B cell (primary cell): ENCODE results near the gene ASXL2. TPM values are rescaled to one million over a fixed set of nuclear protein-coding genes. Genes with fewer than 3 reads are reported as not detected.

Source experiments
- ATAC-seq: fragments of 200-7000 bp; cut with Tn5 transposase; one replicate; pipeline ENCODE4 v1.10.0; 2021; ENCODE audit warnings: low read depth, mild to moderate bottlenecking, moderate number of reproducible peaks, moderate library complexity
- CTCF ChIA-PET: fragments of 350-600 bp; sonication (Branson Sonifier 250); formaldehyde crosslinking; loops from one replicate; lab custom pipeline; 2021; ENCODE audit warnings: antibody characterized with exemption, inconsistent platforms; lab: Charles Lee
- POLR2A ChIA-PET: fragments of 350-600 bp; sonication (Branson Sonifier 250); formaldehyde crosslinking; loops from one replicate; lab custom pipeline; 2021; ENCODE audit warnings: antibody characterized with exemption; lab: Charles Lee
- DNase-seq: peaks from one replicate; pipeline ENCODE4 v3.0.0; 2013
- H2AFZ ChIP-seq: 2 replicates; pipeline ENCODE4 v1.6.1; 2012; ENCODE audit warnings: mild to moderate bottlenecking, low read depth, low read length; ENCODE audit not compliant: insufficient read depth, poor library complexity, severe bottlenecking
- H3K27ac ChIP-seq, 2 donors: 1 replicate in 1 of 2; 2 replicates in 1 of 2; pipeline ENCODE4 v1.5.1; 2012 to 2013; ENCODE audit warnings: low read length in 2 of 2, mild to moderate bottlenecking in 2 of 2, moderate library complexity in 1 of 2
- H3K27me3 ChIP-seq, 4 experiments: fragments of 200-600 bp in 1 of 4; sonication (generic) in 1 of 4; replicated peaks in 1 of 4; 1 replicate in 2 of 4; 2 replicates in 2 of 4; pipeline versions ENCODE4 v1.6.1 to v1.7.0; 2013 to 2016; ENCODE audit warnings: low read length in 3 of 4, mild to moderate bottlenecking in 2 of 4, mixed read lengths in 1 of 4, moderate library complexity in 1 of 4; ENCODE audit not compliant: insufficient read depth in 4 of 4, control insufficient read depth in 3 of 4; ENCODE audit errors: control extremely low read depth in 1 of 4
- H3K36me3 ChIP-seq, 2 experiments: replicated peaks in 1 of 2; 1 replicate in 1 of 2; 2 replicates in 1 of 2; pipeline versions ENCODE4 v1.6.1 to v1.7.1; 2013; ENCODE audit warnings: low read length in 1 of 2; ENCODE audit not compliant: insufficient read depth in 2 of 2, control insufficient read depth in 1 of 2; ENCODE audit errors: control extremely low read depth in 1 of 2, extremely low read depth in 1 of 2
- H3K4me1 ChIP-seq, 2 donors: fragments of 200-600 bp in 1 of 2; sonication (generic) in 1 of 2; 1 replicate in 1 of 2; 2 replicates in 1 of 2; pipeline versions ENCODE4 v1.5.1 to v1.6.1; 2013 to 2017; ENCODE audit warnings: low read length in 2 of 2; ENCODE audit not compliant: control insufficient read depth in 2 of 2, insufficient read depth in 2 of 2
- H3K4me2 ChIP-seq: replicated peaks from 2 replicates; pipeline ENCODE3; 2012; ENCODE audit warnings: mild to moderate bottlenecking, low read depth, low read length; ENCODE audit not compliant: poor library complexity, severe bottlenecking
- H3K4me3 ChIP-seq, 5 experiments: fragments of 200-600 bp in 1 of 5; sonication (generic) in 1 of 5; 1 replicate in 3 of 5; 2 replicates in 2 of 5; pipeline versions ENCODE4 v1.5.1 to v1.7.0; 2011 to 2016; ENCODE audit warnings: low read length in 4 of 5, mild to moderate bottlenecking in 4 of 5, low read depth in 2 of 5, control low read depth in 1 of 5, moderate library complexity in 1 of 5; ENCODE audit not compliant: insufficient read depth in 1 of 5; ENCODE audit errors: control extremely low read depth in 1 of 5, extremely low read depth in 1 of 5
- H3K79me2 ChIP-seq: fragments of 200-600 bp; sonication (generic); one replicate; pipeline ENCODE4 v1.6.0; 2016; ENCODE audit warnings: low read length; ENCODE audit not compliant: control insufficient read depth, insufficient read depth
- H3K9ac ChIP-seq: fragments of 200-600 bp; sonication (generic); 2 replicates; pipeline ENCODE4 v1.6.1; 2017; ENCODE audit warnings: mild to moderate bottlenecking, low read length, moderate library complexity
- H3K9me3 ChIP-seq, 3 donors: one replicate each; pipeline versions ENCODE4 v1.6.1 to v1.7.1; 2013; ENCODE audit warnings: low read length in 2 of 3; ENCODE audit not compliant: control insufficient read depth in 2 of 3, insufficient read depth in 1 of 3; ENCODE audit errors: control extremely low read depth in 1 of 3
- H4K20me1 ChIP-seq: 2 replicates; pipeline ENCODE4 v1.6.0; 2012; ENCODE audit warnings: mild to moderate bottlenecking, low read length; ENCODE audit not compliant: insufficient read depth, control insufficient read depth, poor library complexity, severe bottlenecking
- H3K27ac Mint-ChIP-seq: one replicate; pipeline ENCODE4 v1.8.0; 2021; ENCODE audit warnings: mixed read lengths
- H3K27me3 Mint-ChIP-seq: one replicate; pipeline ENCODE4 v1.8.0; 2021; ENCODE audit warnings: mixed read lengths
- H3K4me1 Mint-ChIP-seq: one replicate; pipeline ENCODE4 v1.8.0; 2021; ENCODE audit warnings: mixed read lengths
- H3K4me3 Mint-ChIP-seq: one replicate; pipeline ENCODE4 v1.8.0; 2021; ENCODE audit warnings: mixed read lengths
- H3K9me3 Mint-ChIP-seq: one replicate; pipeline ENCODE4 v1.8.0; 2022; ENCODE audit warnings: mixed read lengths; ENCODE audit not compliant: insufficient read depth
- CTCF ChIP-seq: fragments of 200-600 bp; IDR thresholded peaks from one replicate; pipeline ENCODE4 v1.8.0; 2022; ENCODE audit warnings: antibody characterized with exemption, mild to moderate bottlenecking
- EZH2 ChIP-seq: IDR thresholded peaks from 2 replicates; pipeline ENCODE4 v1.6.1; 2012; ENCODE audit warnings: borderline replicate concordance, low read depth, mild to moderate bottlenecking, moderate library complexity, low read length; ENCODE audit not compliant: insufficient read depth, poor library complexity, severe bottlenecking
- WGBS: methylation state at CpG from one replicate; pipeline ENCODE4 v1.1.5; 2013; ENCODE audit warnings: missing lambda C conversion rate; ENCODE audit not compliant: insufficient coverage; 5-methylcytosine and 5-hydroxymethylcytosine counted together
- intact Hi-C: fragments of 100-400 bp; cut with micrococcal nuclease; formaldehyde crosslinking; loops from one replicate; pipeline ENCODE4 v1.10.0; 2022
- polyA minus RNA-seq: library from RNA; depleted of rRNA, polyadenylated mRNA; stranded (reverse); fragments of >200 nt; gene quantifications from 2 replicates; pipeline ENCODE4 v1.2.3, GENCODE V29; 2012
- polyA plus RNA-seq: library from polyadenylated mRNA; depleted of rRNA; stranded (reverse); fragments of >200 nt; gene quantifications from 2 replicates; pipeline ENCODE4 v1.2.3, GENCODE V29; 2012
- total RNA-seq, 2 donors: library from RNA; stranded (reverse); fragments of 120-200 nt in 1 of 2; gene quantifications; 1 replicate in 1 of 2; 2 replicates in 1 of 2; pipeline versions ENCODE4 v1.2.3 to v1.2.4, GENCODE V29; 2013 to 2022

The ASXL2 gene
- total RNA-seq (51.5 and 55.0 TPM in 2 replicates), polyA plus RNA-seq (7.2 and 7.6 TPM in 2 replicates), polyA minus RNA-seq (12.7 and 15.4 TPM in 2 replicates)
- total RNA-seq (2013): 12.9 TPM

- Histone ChIP-seq H3K4me2 (peak within 1 kb of the TSS; percentile 82), H4K20me1 (peaks cover 17% of the 10 kb centered on the region), H3K36me3 (peaks cover 0 to 4% of the 10 kb centered on the region in 2 experiments), H2AFZ (peak within 1 kb of the TSS; percentile 91), H3K4me1 (peaks cover 13 to 14% of the 10 kb centered on the region in 2 donors), H3K9me3 (no peaks in the 10 kb centered on the region), H3K27ac (peak within 1 kb of the TSS; percentile 91 to 94), H3K9ac (peak within 1 kb of the TSS; percentile 89), H3K27me3 (peaks cover 0 to 7% (median 3%) of the 10 kb centered on the region in 4 experiments), H3K4me3 (peak within 1 kb of the TSS; percentile 87 to 97 (median 97)), H3K79me2 (peaks cover 42% of the 10 kb centered on the region)
- intact Hi-C loops: loop anchor here (1.0 to 5.0 kb wide), 7 partner anchors 26 to 1938 kb away; partner anchors contain the start of genes CENPA, KHK, KIF3C and UBXN2A
- H3K4me3 Mint-ChIP-seq: peak within 1 kb of the TSS; percentile 98
- no peaks in the 10 kb centered on the region for H3K9me3 Mint-ChIP-seq
- ChIA-PET POLR2A (interaction anchor here (0.9 to 1.3 kb wide), 3 partner anchors 155 to 583 kb away, joined by 3 read pairs; partner anchors contain the start of gene RAB10), CTCF (interaction anchor here (1.0 to 1.8 kb wide), 4 partner anchors 9 to 155 kb away, joined by 4 to 16 read pairs (median 5); partner anchors contain the start of gene RAB10)
- DNase-seq: peak; percentile 99
- H3K27me3 Mint-ChIP-seq: peaks cover 5% of the 10 kb centered on the region
- H3K4me1 Mint-ChIP-seq: peaks cover 34% of the 10 kb centered on the region
- peak within 1 kb of the TSS; percentile 99 for H3K27ac Mint-ChIP-seq
- WGBS: under 1% methylated on average over 52 of the region's 56 CpGs
- no peak for TF ChIP-seq CTCF
- TF ChIP-seq EZH2: no peak
- peak; percentile 89 for ATAC-seq
These were observed at the start of gene ASXL2 for GRCh38 chr2:25878361-25879132. Gene ASXL2, minus strand, starts transcription at chr2:25878487. Its CDS starts 265 bp downstream, at chr2:25878222.
